ENCODE measurements around the gene MAPK8IP2.

The MAPK8IP2 gene

GRCh38 chr22:50602338-50602700, 1.7 kb downstream of the MAPK8IP2 start:
- TF ChIP-seq EZH2 (IDR thresholded peaks at IDR 0.05; ENCODE audit: borderline replicate concordance, low read length): no peak
- TF ChIP-seq, protein P1, sequence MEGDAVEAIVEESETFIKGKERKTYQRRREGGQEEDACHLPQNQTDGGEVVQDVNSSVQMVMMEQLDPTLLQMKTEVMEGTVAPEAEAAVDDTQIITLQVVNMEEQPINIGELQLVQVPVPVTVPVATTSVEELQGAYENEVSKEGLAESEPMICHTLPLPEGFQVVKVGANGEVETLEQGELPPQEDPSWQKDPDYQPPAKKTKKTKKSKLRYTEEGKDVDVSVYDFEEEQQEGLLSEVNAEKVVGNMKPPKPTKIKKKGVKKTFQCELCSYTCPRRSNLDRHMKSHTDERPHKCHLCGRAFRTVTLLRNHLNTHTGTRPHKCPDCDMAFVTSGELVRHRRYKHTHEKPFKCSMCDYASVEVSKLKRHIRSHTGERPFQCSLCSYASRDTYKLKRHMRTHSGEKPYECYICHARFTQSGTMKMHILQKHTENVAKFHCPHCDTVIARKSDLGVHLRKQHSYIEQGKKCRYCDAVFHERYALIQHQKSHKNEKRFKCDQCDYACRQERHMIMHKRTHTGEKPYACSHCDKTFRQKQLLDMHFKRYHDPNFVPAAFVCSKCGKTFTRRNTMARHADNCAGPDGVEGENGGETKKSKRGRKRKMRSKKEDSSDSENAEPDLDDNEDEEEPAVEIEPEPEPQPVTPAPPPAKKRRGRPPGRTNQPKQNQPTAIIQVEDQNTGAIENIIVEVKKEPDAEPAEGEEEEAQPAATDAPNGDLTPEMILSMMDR (IDR thresholded peaks at IDR 0.05; ENCODE audit: low read length): no peak
- Histone ChIP-seq H3K36me3 (ENCODE audit: insufficient read depth, low read length) (no peaks in the 10 kb centered on the region), H4K20me1 (ENCODE audit: insufficient read depth, low read length) (no peaks in the 10 kb centered on the region), H3K9me2 (ENCODE audit: low read depth, low read length) (no peaks in the 10 kb centered on the region), H3K4me3 (ENCODE audit: low read depth, low read length, poor library complexity, severe bottlenecking) (no peak overlapping the region), H3K27ac (ENCODE audit: low read depth, low read length, poor library complexity, severe bottlenecking) (no peak overlapping the region), H2AFZ (ENCODE audit: low read length) (no peak overlapping the region), H3K4me2 (ENCODE audit: low read length) (no peak overlapping the region), H3K79me2 (ENCODE audit: insufficient read depth, low read length) (no peaks in the 10 kb centered on the region), H3K4me1 (ENCODE audit: insufficient read depth, low read length, severe bottlenecking) (no peaks in the 10 kb centered on the region), H3K27me3 (ENCODE audit: insufficient read depth, low read length) (no peaks in the 10 kb centered on the region), H3K9me3 (ENCODE audit: low read length) (no peaks in the 10 kb centered on the region), H3K9ac (ENCODE audit: low read length) (no peak overlapping the region), H3F3A (ENCODE audit: insufficient read depth, low read length) (no peaks in the 10 kb centered on the region)

- Histone ChIP-seq H3K9ac (ENCODE audit: low read length) (no peak overlapping the region), H3K4me3 (ENCODE audit: low read depth, low read length, poor library complexity, severe bottlenecking) (no peak overlapping the region), H3K9me3 (ENCODE audit: low read length) (no peaks in the 10 kb centered on the region), H4K20me1 (ENCODE audit: insufficient read depth, low read length) (no peaks in the 10 kb centered on the region), H3K4me1 (ENCODE audit: insufficient read depth, low read length, severe bottlenecking) (no peaks in the 10 kb centered on the region), H3K27me3 (ENCODE audit: insufficient read depth, low read length) (no peaks in the 10 kb centered on the region), H2AFZ (ENCODE audit: low read length) (no peak overlapping the region), H3K4me2 (ENCODE audit: low read length) (no peak overlapping the region), H3K79me2 (ENCODE audit: insufficient read depth, low read length) (no peaks in the 10 kb centered on the region), H3K9me2 (ENCODE audit: low read depth, low read length) (no peaks in the 10 kb centered on the region), H3K36me3 (ENCODE audit: insufficient read depth, low read length) (no peaks in the 10 kb centered on the region), H3K27ac (ENCODE audit: low read depth, low read length, poor library complexity, severe bottlenecking) (no peak overlapping the region), H3F3A (ENCODE audit: insufficient read depth, low read length) (no peaks in the 10 kb centered on the region)
- TF ChIP-seq, protein P1 (IDR thresholded peaks at IDR 0.05; ENCODE audit: low read length): no peak
- TF ChIP-seq EZH2 (IDR thresholded peaks at IDR 0.05; ENCODE audit: borderline replicate concordance, low read length): no peak
These were observed 3.1 kb downstream of the MAPK8IP2 start for GRCh38 chr22:50603511-50604255.

DNA sequence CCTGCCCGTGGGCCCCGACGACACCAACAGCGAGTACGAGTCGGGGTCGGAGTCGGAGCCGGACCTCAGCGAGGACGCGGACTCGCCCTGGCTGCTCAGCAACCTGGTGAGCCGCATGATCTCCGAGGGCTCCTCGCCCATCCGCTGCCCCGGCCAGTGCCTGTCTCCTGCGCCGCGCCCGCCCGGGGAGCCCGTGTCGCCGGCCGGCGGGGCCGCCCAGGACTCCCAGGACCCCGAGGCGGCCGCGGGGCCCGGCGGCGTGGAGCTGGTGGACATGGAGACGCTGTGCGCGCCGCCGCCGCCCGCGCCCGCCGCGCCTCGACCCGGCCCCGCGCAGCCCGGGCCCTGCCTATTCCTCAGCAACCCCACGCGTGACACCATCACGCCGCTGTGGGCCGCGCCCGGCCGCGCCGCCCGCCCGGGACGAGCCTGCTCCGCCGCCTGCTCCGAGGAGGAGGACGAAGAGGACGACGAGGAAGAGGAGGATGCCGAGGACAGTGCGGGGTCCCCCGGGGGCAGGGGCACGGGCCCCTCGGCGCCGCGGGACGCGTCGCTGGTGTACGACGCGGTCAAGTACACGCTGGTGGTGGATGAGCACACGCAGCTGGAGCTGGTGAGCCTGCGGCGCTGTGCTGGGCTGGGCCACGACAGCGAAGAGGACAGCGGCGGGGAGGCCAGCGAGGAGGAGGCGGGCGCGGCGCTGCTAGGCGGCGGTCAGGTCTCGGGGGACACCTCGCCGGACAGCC, 3.8 kb downstream of the MAPK8IP2 start:
- no peaks in the 10 kb centered on the region for H3K36me3 ChIP-seq (ENCODE audit: insufficient read depth, low read length)
- TF ChIP-seq, protein P1 (IDR thresholded peaks at IDR 0.05; ENCODE audit: low read length): no peak
- TF ChIP-seq EZH2 (IDR thresholded peaks at IDR 0.05; ENCODE audit: borderline replicate concordance, low read length): no peak
- H2AFZ ChIP-seq (ENCODE audit: low read length): no peak overlapping the region
- no peak overlapping the region for H3K27ac ChIP-seq (ENCODE audit: low read depth, low read length, poor library complexity, severe bottlenecking)
- H3K4me2 ChIP-seq (ENCODE audit: low read length): no peak overlapping the region
- no peaks in the 10 kb centered on the region for H3K4me1 ChIP-seq (ENCODE audit: insufficient read depth, low read length, severe bottlenecking)
- H3K9me2 ChIP-seq (ENCODE audit: low read depth, low read length): no peaks in the 10 kb centered on the region
- no peaks in the 10 kb centered on the region for H3K9me3 ChIP-seq (ENCODE audit: low read length)
- H3K4me3 ChIP-seq (ENCODE audit: low read depth, low read length, poor library complexity, severe bottlenecking): no peak overlapping the region
- no peak overlapping the region for H3K9ac ChIP-seq (ENCODE audit: low read length)
- H3K79me2 ChIP-seq (ENCODE audit: insufficient read depth, low read length): no peaks in the 10 kb centered on the region
- no peaks in the 10 kb centered on the region for H3K27me3 ChIP-seq (ENCODE audit: insufficient read depth, low read length)
- no peaks in the 10 kb centered on the region for H3F3A ChIP-seq (ENCODE audit: insufficient read depth, low read length)
- H4K20me1 ChIP-seq (ENCODE audit: insufficient read depth, low read length): no peaks in the 10 kb centered on the region

Data from OCI-LY1 (cell line).